Testis (tissue), 3 donors: ENCODE results near the gene CIB1. TPM values are rescaled to one million over a fixed set of nuclear protein-coding genes. Genes with fewer than 3 reads are reported as not detected.
A peak's percentile ranks its signal among the peaks of the same experiment; 100 is the strongest.

Experiments
- DNase-seq: peaks from one replicate; pipeline ENCODE4 v3.0.0-alpha.2; 2019
- H3K27ac ChIP-seq, 2 donors: fragments of 200-600 bp; sonication (generic); one replicate each; pipeline ENCODE4 v1.5.1; 2019
- H3K27me3 ChIP-seq: fragments of 200-600 bp; sonication (generic); one replicate; pipeline ENCODE4 v1.5.1; 2019
- H3K36me3 ChIP-seq: fragments of 200-600 bp; sonication (generic); one replicate; pipeline ENCODE4 v1.5.1; 2017; ENCODE audit warnings: low read depth; ENCODE audit errors: missing control alignments
- H3K4me1 ChIP-seq: fragments of 200-600 bp; sonication (generic); one replicate; pipeline ENCODE4 v1.5.1; 2019
- H3K4me3 ChIP-seq, 2 donors: fragments of 200-600 bp; sonication (generic); one replicate each; pipeline ENCODE4 v1.5.1; 2017 to 2019
- H3K9me3 ChIP-seq: fragments of 200-600 bp; sonication (generic); one replicate; pipeline ENCODE4 v1.5.1; 2017
- POLR2A ChIP-seq: fragments of 450-650 bp; IDR thresholded peaks from one replicate; pipeline ENCODE4 v1.6.1; 2017; ENCODE audit warnings: antibody characterized with exemption, mild to moderate bottlenecking, moderate library complexity
- WGBS, 2 donors: methylation state at CpG; one replicate each; pipeline ENCODE4 v1.1.5; 2018; 5-methylcytosine and 5-hydroxymethylcytosine counted together
- intact Hi-C: fragments of 100-400 bp; cut with DNase I; formaldehyde crosslinking; loops from one replicate; pipeline ENCODE4 v1.15.1; 2023; ENCODE audit warnings: low total_unique reads
- polyA plus RNA-seq: library from polyadenylated mRNA; stranded (reverse); fragments of 350-450 nt; fragmentation: Illumina TruSeq; extraction: RNeasy Lipid Tissue Mini Kit (QIAGEN cat#74804); gene quantifications from one replicate; pipeline ENCODE4 v1.2.3, GENCODE V29; 2014; ENCODE audit warnings: low read depth, low replicate concordance; ENCODE audit not compliant: insufficient read depth
- small RNA-seq, 2 donors: library from RNA; depleted of rRNA; stranded (forward); fragments of <200 nt; gene quantifications; one replicate each; pipeline ENCODE3, GENCODE V24; 2016
- total RNA-seq, 2 donors: library from RNA; depleted of rRNA; stranded (reverse); fragments of >200 nt; gene quantifications; one replicate each; pipeline ENCODE4 v1.2.3, GENCODE V29; 2016
- TF ChIP-seq, protein P1 (sequence below), 3 experiments: fragments of 450-650 bp in 2 of 3; fragments of 200-600 bp in 1 of 3; sonication (generic) in 1 of 3; IDR thresholded peaks; one replicate each; pipeline ENCODE4 v1.5.1; 2016 to 2019; ENCODE audit warnings: antibody characterized with exemption in 3 of 3, mild to moderate bottlenecking in 2 of 3, moderate library complexity in 1 of 3

The CIB1 gene
- total and polyA plus RNA-seq, 3 donors from 2014 or later = 50.8 to 138 (median 78.0) TPM

DNA sequence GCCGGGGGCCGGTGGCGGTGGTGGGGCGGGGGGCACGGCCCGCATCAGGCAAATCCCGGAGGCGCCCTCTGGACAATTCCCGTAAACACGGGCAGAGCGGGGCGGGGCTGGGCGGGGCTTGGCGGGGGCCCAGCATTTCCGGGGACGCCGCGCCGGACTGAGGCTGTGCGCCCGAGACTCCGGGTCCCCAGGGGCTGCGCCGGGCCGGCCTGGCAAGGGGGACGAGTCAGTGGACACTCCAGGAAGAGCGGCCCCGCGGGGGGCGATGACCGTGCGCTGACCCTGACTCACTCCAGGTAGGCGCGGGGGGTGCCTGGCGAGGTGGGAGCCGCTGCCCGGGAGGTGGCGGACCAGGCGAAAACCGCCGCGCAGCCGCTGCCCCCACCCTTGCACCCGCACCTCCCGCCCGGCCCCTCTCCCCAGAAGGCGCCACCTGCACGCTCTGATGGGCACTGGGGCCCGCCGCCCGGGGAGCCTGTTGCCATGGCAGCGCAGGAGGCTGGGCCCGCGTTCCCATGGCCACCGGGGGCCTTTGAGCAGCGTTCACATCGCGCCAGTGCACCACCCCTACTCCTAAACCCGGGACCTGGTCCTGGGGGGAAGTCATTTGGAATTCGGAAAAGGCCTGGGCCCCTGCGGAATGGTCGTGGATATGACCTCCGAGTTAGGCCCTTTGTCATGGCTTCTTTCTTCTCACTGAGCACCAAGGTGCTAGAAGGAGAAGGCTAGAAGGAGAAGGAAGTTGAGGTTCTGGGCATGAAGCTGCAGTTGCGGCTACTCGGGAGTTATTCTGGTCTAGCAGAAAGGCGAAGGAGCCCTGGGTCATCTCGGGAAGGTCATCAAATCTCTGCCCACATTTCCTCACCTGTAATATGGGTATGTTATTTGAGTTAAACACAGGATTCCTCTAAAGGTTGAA is 48.7 kb downstream of the CIB1 start:
- peaks cover 19% of the 10 kb centered on the region for H3K4me1 ChIP-seq
- TF ChIP-seq, protein P1, sequence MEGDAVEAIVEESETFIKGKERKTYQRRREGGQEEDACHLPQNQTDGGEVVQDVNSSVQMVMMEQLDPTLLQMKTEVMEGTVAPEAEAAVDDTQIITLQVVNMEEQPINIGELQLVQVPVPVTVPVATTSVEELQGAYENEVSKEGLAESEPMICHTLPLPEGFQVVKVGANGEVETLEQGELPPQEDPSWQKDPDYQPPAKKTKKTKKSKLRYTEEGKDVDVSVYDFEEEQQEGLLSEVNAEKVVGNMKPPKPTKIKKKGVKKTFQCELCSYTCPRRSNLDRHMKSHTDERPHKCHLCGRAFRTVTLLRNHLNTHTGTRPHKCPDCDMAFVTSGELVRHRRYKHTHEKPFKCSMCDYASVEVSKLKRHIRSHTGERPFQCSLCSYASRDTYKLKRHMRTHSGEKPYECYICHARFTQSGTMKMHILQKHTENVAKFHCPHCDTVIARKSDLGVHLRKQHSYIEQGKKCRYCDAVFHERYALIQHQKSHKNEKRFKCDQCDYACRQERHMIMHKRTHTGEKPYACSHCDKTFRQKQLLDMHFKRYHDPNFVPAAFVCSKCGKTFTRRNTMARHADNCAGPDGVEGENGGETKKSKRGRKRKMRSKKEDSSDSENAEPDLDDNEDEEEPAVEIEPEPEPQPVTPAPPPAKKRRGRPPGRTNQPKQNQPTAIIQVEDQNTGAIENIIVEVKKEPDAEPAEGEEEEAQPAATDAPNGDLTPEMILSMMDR (IDR thresholded peaks at IDR 0.05) = no peak
- no peak for TF ChIP-seq POLR2A
- intact Hi-C loops = no loop called here
- H3K27ac ChIP-seq = peak overlapping the region; percentile 90 to 93
- peak overlapping the region; percentile 65 to 68 for H3K4me3 ChIP-seq
- WGBS, 2 donors = 16% methylated on average over 27 to 43 of the region's 67 CpGs
- H3K36me3 ChIP-seq = no peaks in the 10 kb centered on the region
- no peaks in the 10 kb centered on the region for H3K9me3 ChIP-seq
- DNase-seq = peak; percentile 79
- no peaks in the 10 kb centered on the region for H3K27me3 ChIP-seq

DNA sequence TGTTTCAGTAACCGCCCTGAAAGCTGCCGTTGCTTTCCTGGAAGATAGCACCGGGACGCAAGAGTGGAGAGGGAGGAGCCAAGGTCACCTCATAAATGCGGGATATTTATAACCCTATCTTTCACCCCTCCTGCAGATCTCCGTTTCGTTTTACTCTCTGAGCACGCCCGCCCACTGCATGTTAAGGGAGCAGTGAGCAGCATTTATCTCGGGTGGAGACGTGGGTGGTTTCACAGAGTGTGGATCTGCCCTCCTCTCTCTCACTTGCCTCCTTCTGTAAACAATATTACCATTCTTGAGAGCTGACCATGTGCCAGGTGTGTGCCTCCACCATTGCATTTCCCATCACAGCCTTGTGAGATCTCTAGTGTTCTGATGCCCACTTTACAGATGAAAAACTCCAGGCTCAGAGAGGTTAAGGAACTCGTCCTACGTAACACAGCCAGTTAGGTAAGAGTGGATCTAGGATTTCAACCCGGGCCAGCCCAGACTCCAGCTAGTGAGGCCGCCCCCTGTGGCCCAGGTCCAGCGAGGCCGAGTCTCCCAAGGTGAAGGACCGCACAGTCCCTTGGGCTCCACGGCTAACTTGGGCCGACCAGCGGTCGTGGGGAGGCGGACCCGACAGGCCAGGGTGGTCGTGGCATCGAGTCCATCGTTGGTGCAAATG is 49.5 kb downstream of the CIB1 start:
- peak; percentile 96 for DNase-seq
- intact Hi-C loops = no loop called here

DNA sequence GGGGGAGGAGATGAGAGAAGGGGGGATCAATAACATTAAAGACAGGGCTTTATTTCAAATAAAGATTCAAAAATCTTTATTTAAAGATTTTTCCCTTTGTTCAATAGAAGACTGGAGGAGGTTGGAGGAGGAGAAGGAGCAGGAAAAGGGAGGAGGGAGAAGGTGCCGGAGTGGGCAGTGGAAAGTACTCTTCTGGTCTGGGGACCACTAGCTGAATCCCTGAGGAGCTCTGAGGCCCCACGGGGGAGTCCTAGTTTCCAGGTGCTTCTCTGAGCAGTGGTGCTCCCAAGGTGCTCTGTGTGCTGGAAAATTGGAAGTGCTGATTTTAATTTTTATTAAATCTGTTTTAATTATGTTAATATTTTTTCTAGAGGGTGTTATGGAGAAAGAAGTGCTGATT is 52.0 kb downstream of the CIB1 start:
- WGBS, 2 donors = 26 to 52% methylated on average over 2 of the region's 2 CpGs
- intact Hi-C loops = no loop called here
- Histone ChIP-seq H3K4me1 (peaks cover 14% of the 10 kb centered on the region), H3K27me3 (no peaks in the 10 kb centered on the region), H3K9me3 (no peaks in the 10 kb centered on the region), H3K27ac (no peak overlapping the region), H3K4me3 (no peak overlapping the region), H3K36me3 (no peaks in the 10 kb centered on the region)
- TF ChIP-seq POLR2A = no peak
- TF ChIP-seq, protein P1 (IDR thresholded peaks at IDR 0.05) = no peak
- no peak for DNase-seq

More for the DNA sequence above, 49.5 kb downstream of the CIB1 start:
- no peaks in the 10 kb centered on the region for H3K27me3 ChIP-seq
- H3K27ac ChIP-seq = peak overlapping the region; percentile 90 to 93
- no peaks in the 10 kb centered on the region for H3K36me3 ChIP-seq
- no peak for TF ChIP-seq POLR2A
- TF ChIP-seq, protein P1 (IDR thresholded peaks at IDR 0.05) = no peak
- H3K4me3 ChIP-seq = peak overlapping the region; percentile 65 to 68
- H3K9me3 ChIP-seq = no peaks in the 10 kb centered on the region
- 4 to 6% methylated on average over 20 to 27 of the region's 27 CpGs for WGBS, 2 donors
- peaks cover 19% of the 10 kb centered on the region for H3K4me1 ChIP-seq

Small RNA genes within 50 kb of the gene (small RNA-seq; reads per million reads assigned to genes)
- gene AC091167.3 = 0 reads per million in 2 donors

Other genes starting within 250 kb of the CIB1 start
- 1 to 10 TPM; 7.8 to 9.4 TPM for gene ZNF710, start 232.6 kb downstream of the CIB1 start, total RNA-seq
- gene ZNF710, start 232.6 kb downstream of the CIB1 start, polyA plus RNA-seq = 5.7 TPM
- gene IDH2, start 131.5 kb downstream of the CIB1 start, total RNA-seq = 10 to 100 TPM; 13.1 to 17.7 TPM
- 23.5 TPM for gene IDH2, start 131.5 kb downstream of the CIB1 start, polyA plus RNA-seq
- gene SEMA4B, start 32.6 kb downstream of the CIB1 start, total RNA-seq = 10 to 100 TPM; 59.4 to 78.3 TPM
- gene SEMA4B, start 32.6 kb downstream of the CIB1 start, polyA plus RNA-seq = 22.2 TPM
- gene GDPGP1, start 268 bp upstream of the CIB1 start, total RNA-seq = 10 to 100 TPM in 1 of 2 donors, 1 to 10 TPM in 1; 6.2 to 16.1 TPM
- 8.9 TPM for gene GDPGP1, start 268 bp upstream of the CIB1 start, polyA plus RNA-seq
- 10 to 100 TPM in 1 of 2 donors, 1 to 10 TPM in 1; 6.8 to 18.0 TPM for gene TTLL13, start 15.6 kb upstream of the CIB1 start, total RNA-seq
- gene TTLL13, start 15.6 kb upstream of the CIB1 start, polyA plus RNA-seq = 30.3 TPM
- 10 to 100 TPM; 86.1 to 95.6 TPM for gene NGRN, start 31.7 kb upstream of the CIB1 start, total RNA-seq
- gene NGRN, start 31.7 kb upstream of the CIB1 start, polyA plus RNA-seq = 82.9 TPM
- 1 to 10 TPM; 2.5 to 8.7 TPM for gene ZNF774, start 118.3 kb upstream of the CIB1 start, total RNA-seq
- 5.6 TPM for gene ZNF774, start 118.3 kb upstream of the CIB1 start, polyA plus RNA-seq
- gene IQGAP1, start 154.3 kb upstream of the CIB1 start, total RNA-seq = 100 to 1,000 TPM in 1 of 2 donors, 10 to 100 TPM in 1; 86.9 to 102 TPM
- gene IQGAP1, start 154.3 kb upstream of the CIB1 start, polyA plus RNA-seq = 44.4 TPM